A549 (cell line): ENCODE data around the gene PHAF1.

Experiments
- BHLHE40 ChIP-seq: IDR thresholded peaks from 2 replicates; pipeline ENCODE4 v1.6.1; 2012; ENCODE audit warnings: low read depth, low read length, inconsistent platforms
- JUN ChIP-seq, 2 experiments: fragments of >200 bp; sonication (Bioruptor Twin); formaldehyde crosslinking; IDR thresholded peaks; 2 replicates in 1 of 2; 3 replicates in 1 of 2; pipeline ENCODE4 v1.6.1; 2016 to 2017
- MAZ ChIP-seq: fragments of 150-350 bp; IDR thresholded peaks from 2 replicates; pipeline ENCODE4 v1.6.1; 2014; ENCODE audit warnings: antibody characterized with exemption, low read depth, low read length, borderline replicate concordance
- POLR2A ChIP-seq: IDR thresholded peaks from 2 replicates; pipeline ENCODE4 v1.6.1; 2012; ENCODE audit warnings: mild to moderate bottlenecking, low read length
- RCOR1 ChIP-seq: fragments of 150-350 bp; IDR thresholded peaks from 2 replicates; pipeline ENCODE4 v1.6.1; 2014; ENCODE audit warnings: antibody characterized with exemption, low read length, low read depth
- RFX5 ChIP-seq: fragments of 450-650 bp; IDR thresholded peaks from 2 replicates; pipeline ENCODE4 v1.7.1; 2014; ENCODE audit warnings: antibody characterized with exemption, mild to moderate bottlenecking, moderate library complexity
- SMC3 ChIP-seq: fragments of >200 bp; sonication (Bioruptor Twin); formaldehyde crosslinking; IDR thresholded peaks from 3 replicates; pipeline ENCODE4 v1.6.1; 2018; ENCODE audit warnings: inconsistent platforms
- TF ChIP-seq, protein P1 (sequence below): fragments of >200 bp; sonication (Bioruptor Twin); formaldehyde crosslinking; IDR thresholded peaks from 3 replicates; pipeline ENCODE4 v1.5.1; 2016
- TF ChIP-seq, protein P2 (sequence below): fragments of 250-450 bp; sonication (Bioruptor Pico); IDR thresholded peaks from 2 replicates; pipeline ENCODE4 v1.5.0; 2021; ENCODE audit warnings: mild to moderate bottlenecking, moderate library complexity, borderline replicate concordance

DNA sequence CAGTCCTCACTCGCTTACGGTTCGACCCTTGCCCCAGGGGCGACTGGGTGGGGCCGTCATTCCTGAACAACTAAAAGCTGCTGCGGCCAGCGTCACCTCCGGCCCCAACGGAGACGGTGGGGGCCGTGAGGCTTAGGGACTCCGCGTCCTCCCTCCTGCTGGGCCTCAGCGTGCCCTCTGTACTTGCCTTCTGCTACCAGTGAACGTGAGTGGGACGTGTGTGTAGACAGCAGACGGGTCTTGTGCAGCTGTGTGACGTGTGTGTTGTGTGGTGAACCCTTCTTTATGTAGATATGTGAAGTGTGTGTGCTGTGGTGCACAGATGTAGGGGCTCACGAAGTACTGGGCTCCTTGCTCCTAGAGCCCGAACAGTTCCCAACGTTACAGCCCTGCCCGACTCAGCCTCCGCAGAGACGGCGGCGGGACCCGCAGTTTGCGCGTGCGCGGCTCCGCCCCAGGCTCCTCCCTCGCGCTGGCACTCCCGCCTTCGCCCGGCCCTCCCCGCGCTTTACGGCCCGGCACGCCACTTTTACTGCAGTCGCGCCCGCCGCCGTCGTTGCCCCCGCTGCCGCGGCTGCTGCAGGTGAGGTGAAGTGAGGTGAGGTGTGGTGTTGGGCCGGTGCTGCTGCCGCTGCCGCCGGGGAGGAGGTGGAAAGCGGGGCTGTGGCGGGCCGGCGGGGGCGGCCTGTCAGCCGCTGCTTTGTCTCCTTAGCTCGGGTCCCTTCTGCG, at the start of gene PHAF1:
- TF ChIP-seq POLR2A (peak; percentile 98), RCOR1 (no peak), RFX5 (no peak), MAZ (no peak), SMC3 (0 out of 3 replicates have a peak, but pooled peaks have one; percentile 7), JUN (IDR thresholded peaks at IDR 0.05) (peak; percentile 70 to 82; a peak in 4 of 5 replicates), BHLHE40 (no peak)
- TF ChIP-seq, protein P1, sequence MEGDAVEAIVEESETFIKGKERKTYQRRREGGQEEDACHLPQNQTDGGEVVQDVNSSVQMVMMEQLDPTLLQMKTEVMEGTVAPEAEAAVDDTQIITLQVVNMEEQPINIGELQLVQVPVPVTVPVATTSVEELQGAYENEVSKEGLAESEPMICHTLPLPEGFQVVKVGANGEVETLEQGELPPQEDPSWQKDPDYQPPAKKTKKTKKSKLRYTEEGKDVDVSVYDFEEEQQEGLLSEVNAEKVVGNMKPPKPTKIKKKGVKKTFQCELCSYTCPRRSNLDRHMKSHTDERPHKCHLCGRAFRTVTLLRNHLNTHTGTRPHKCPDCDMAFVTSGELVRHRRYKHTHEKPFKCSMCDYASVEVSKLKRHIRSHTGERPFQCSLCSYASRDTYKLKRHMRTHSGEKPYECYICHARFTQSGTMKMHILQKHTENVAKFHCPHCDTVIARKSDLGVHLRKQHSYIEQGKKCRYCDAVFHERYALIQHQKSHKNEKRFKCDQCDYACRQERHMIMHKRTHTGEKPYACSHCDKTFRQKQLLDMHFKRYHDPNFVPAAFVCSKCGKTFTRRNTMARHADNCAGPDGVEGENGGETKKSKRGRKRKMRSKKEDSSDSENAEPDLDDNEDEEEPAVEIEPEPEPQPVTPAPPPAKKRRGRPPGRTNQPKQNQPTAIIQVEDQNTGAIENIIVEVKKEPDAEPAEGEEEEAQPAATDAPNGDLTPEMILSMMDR = no peak
- TF ChIP-seq, protein P2, sequence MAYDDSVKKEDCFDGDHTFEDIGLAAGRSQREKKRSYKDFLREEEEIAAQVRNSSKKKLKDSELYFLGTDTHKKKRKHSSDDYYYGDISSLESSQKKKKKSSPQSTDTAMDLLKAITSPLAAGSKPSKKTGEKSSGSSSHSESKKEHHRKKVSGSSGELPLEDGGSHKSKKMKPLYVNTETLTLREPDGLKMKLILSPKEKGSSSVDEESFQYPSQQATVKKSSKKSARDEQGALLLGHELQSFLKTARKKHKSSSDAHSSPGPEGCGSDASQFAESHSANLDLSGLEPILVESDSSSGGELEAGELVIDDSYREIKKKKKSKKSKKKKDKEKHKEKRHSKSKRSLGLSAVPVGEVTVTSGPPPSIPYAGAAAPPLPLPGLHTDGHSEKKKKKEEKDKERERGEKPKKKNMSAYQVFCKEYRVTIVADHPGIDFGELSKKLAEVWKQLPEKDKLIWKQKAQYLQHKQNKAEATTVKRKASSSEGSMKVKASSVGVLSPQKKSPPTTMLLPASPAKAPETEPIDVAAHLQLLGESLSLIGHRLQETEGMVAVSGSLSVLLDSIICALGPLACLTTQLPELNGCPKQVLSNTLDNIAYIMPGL = no peak
